SW 1271 (cell line): ENCODE data around the gene LGALS8.

Experiments used
- DNase-seq, 2 experiments: peaks; one replicate each; lab custom pipeline; 2025; lab: John Stamatoyannopoulos, UW

Gene LGALS8

DNA sequence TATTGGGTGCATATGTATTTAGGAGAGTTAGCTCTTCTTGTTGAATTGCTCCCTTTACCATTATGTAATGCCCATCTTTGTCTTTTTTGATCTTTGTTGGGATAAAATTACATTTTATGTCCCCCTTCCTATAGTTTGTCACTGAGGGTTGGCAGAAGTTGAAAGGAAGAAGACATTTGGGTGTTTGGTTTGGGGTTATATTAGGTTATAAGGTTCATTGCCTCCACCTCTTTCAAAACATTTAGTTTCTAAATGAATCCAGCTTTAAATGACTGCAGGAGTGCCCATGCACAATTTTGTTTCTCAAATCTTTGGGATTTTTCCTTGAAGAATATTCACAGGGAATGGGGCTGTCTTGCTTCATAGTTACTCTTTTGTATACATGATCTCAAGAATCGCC is 14.6 kb upstream of the LGALS8 start:
- no peak for DNase-seq

DNA sequence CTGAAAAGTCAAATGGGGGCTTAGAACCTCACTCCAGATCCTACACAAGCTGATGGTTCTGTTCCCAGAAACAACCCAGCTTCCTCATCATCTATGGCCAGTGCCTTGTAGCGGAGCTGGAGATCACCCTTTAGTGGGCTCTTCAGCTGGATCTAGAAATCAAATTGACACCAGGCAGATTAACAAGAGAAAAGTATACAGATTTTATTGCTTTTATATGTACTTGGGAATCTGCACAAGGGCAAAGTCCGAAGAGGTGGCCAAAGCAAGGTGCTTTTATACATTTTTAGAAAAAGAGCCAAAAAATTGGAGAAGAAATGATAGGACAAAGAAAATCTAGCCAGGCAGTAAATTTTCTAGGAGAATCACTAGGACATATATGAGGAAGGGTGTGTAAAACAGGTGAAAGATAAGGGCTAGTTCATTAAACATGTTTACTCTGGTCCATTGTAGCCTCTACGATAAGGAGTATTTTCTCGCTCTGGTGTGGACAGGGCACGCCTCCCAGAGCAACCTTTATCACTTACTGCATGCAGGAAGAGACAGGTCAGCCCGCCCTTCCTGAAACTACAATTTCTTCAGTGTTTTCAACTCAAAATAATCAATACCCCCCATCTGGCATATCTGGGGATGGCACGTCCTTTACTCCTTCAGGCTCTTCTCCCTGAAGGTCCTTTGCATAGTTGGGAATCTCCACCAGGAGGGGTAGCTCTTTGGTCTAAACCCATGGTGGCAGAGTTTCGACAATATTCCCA is 14.0 kb upstream of the LGALS8 start:
- no peak for DNase-seq

DNA sequence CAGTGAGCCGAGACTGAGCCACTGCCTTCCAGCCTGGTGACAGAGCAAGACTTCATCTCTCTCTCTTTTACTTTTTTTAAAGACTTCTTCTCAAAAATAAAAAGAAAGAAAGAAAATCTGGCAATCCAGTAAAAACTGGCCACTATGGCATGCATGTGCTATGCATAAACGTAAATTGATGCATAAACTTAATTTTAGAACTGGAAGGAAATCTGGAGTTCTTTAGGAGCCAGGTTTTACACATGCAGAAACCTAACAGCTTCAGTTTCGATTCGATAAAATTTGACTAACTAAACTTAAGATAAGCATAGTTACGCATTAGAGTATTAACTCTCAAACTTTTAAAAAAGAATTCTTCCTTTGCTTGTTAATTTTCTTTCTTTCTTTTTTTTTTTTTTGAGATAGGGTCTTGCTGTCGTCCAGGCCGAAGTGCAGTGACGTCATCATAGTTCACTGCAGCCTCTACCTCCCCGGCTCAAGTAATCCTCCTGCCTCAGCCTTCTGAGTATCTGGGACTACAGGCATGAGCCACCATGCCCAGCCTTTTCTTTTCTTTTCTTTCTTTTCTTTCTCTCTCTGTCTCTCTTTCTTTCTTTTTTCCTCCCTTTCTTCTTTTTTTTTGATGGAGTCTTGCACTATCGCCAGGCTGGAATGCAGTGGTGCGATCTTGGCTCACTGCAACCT is 11.9 kb upstream of the LGALS8 start:
- no peak for DNase-seq

DNA sequence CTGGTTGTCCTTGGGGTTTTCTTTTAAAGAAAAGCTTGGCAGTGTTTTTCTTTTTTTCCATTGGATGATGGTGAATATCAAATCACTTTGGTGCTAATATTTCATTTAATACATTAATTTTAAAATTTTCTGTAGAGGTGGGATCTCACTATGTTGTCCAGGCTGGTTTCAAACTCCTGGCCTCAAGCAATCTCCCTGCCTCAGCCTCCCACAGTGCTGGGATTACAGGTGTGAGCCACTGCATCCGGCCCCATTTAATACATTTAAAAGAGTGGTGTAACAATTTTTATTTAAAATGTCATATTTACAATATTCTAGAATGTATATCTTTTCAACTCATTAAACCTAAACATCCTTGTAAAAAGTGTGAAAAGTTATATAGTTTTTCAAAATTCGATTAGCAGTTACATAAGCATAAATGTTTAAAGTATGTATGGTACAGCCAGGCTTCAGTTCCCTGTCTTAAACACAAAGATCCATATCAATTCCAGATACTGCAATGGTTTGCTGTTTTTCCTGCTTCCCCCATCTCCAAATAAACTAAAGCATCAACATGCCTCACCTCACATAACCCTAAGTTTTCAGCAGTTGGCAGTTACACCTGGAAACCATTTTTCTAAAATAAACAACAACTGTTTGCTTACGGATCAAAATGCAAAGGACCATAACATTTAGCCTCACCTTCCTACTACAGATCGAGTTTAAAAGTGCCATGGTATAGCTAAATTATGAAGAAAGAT is 8.9 kb upstream of the LGALS8 start:
- no peak for DNase-seq

DNA sequence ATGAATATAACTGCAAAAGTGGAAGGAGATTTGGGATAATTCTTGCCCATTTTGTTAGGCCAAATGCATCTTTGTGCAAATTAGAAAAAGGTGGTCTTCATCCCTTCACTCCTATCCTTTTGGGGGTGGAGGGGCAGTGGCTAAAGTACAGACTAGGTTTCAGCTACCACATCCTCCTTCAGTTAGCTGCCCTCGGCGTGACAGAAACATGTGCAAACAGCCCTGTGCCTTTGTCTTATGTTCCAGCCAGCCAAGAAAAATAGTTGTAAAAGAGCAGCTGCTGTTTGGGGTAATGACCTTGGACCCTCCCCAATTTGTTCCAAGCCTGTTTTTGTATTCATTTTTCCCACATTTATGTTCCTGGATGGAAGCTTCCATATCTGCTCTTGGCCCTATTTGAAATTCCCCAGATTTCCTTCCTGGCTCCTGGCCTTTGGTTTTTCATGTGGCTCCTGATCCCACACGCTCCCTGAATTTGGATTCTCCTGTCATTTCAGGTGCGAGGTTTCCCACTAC is 8.3 kb upstream of the LGALS8 start:
- DNase-seq, result no peak

DNA sequence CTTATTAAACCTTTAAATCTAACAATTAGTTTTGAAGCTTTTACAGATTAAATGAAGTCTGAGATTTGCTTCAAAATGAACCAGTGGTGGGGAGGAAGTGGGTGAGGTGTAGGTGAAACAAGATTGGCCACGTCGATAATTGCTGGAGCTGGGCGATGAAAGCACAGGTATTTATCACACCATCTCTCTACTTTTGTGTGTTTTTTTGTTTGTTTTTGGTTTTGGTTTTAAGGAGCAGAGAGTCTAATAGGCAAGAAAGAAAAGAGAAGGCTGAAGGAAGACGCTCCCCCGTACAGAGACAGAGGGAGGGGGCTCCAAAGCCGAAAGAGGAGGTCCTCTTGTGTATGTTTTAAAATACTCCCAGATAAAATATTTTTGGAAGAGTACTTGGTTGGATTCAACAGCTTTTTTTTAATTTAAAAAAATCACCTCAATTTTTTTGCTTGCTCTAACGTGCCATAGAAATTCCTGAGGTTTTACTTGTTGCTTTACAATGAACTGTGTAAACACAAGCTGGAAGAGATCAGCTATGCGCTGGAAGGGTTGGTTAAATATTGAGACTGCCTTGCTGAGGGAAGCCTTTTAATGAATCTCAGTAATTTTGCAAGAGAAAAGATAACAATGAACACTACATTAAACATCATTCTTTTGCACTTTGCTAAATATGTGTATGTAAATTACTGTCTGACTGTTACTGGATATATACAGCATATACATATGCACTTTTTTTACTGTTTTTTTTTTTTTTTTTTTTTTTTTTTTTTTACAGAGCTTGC is 6.7 kb upstream of the LGALS8 start:
- DNase-seq, result no peak

DNA sequence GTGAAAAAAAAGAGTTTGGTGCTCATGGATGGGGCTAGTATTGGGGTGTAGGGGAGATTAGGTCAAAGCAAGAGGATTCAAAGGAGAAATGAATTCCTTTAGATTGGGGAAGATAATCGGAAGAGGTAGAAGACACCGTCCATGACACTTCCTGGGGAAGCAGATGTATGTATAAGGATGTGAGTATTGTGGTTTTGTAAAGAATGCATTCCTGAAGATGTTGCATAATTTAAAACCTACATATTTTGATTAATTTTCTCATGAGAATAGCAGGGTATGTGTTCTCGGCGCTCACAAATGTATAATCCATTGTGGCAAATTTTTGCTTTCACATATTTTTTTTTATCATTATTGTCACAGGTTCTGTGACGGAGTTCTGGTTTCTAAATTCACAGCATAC is 5.5 kb upstream of the LGALS8 start:
- DNase-seq, result no peak

DNA sequence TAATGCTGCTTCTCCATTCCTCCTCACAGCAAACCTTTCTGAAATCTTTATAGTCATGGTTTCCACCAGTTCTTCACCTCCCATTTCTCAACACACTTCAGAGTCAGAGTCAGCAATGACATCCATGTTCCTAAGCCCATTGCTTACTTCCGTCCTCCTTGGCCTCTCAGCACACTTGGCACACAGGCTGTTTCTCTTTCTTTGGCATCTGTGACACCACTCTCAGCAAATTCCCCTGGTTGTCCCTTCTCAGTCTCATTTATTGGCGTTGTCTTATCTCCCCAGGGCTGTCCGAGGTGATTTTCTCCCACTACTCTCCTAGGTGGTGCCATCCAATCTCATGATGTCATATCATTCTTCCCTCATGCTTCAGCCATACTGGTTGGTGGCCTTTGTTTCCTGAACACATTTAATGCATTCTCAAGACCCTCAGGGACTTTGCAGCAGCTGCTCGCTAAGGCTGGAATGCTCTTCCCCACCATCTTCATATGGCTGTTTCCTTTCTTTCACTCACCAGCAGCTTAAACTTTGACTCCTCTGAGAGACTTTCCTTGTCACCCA is 3.3 kb upstream of the LGALS8 start:
- no peak for DNase-seq

DNA sequence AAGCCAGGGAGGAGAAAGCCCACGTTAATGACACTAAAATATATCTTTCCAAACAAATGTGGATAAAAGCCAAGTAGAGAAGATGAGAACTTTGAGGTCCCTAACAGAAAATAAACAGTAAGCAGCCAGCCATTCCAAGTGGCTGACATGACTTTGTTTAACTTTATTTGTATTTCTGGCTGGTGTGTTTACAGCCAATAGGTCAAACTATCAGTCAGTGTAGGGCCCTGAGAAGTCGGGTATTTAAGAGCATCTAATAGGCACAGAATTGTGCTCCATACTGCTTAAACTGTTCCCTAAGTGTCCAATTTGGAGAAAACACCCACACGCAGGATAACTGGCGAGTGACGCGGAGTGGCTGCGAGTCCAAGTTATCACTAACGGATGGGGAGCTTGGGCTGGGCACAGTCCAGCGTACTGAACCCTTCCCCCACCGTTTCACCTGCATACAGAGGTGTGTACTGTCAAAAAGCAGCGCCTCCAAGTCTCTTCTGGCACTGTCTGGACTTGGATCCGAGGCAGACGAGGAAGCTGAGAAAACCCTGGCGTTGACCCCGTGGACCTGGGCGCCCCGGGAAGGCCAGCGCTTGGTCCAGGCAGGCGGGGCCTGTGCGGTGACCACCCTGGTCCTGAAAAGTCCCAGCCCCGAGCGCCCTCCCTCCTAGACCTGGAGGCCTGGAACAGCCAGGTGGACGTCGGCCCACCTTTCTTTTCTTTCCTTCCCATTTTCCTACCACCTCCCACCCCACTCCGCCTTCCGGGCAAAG is 662 bp upstream of the LGALS8 start:
- no peak for DNase-seq

DNA sequence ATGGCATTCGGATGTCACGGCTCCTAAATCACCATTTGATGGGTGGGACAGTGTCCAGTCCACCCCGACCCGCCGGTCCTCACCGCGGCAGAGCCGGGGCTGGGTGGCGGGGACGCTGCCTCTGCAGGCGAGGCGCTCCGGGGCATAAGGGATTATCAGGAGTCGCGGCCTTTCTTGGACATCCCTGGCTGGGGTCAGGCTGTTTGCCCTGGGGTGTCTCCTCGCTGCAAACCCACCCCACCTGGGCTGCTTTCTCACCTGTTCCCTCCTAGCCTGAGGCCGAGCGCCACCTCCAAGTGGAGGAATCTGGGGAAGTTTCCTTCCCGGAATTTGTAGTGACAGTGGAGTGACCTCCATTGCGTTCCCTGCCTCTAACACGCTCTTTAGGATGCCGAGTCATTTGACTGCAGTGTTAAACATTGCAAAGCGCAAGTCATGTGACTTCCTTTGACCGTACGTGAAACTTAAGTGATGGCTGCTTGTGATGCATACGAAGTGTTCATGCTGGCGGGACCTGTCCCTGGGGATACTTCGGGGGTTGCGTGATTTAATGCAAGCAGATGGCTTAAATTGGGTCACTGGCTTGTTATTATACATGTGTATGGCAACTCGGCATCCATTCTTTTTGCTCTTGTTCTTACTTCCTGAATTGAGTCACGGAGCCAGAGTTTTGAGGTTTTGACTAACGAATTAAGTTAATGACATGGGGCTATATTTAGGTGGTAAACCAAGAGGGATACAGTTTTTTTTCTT is 536 bp downstream of the LGALS8 start:
- peak in 1 of 2 experiments; percentile 47 for DNase-seq

DNA sequence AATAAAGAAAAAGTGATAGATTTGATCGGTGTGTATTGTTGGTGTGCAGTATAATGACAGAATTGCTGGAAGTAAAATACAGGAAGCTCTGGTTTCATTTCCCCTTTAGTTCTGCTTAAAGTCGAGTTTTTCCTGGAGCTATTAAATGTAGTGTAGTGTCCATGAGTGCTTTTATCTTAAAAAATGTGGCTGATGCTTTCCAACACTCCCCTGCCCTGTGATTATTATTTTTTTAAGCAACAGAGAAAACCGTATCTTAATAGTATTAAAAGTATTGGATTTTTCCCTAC is 1.1 kb downstream of the LGALS8 start:
- DNase-seq, result no peak

DNA sequence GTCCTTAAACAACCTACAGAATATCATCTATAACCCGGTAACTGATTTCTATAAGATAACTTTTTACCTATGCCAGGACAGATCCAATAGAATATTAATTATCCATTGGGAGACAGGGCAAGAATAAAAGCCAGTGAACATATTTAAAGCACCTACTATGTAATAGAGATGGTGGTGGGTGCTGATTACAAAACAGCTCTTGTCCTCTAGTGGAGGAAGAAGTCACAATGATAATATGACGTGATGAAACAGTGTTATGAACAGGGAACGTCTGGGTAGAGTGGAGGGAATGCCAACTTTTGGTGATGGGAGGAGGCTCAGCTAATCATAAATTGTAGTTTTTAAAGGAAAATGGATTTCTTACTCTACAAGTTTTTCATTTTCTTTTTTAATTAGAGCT is 2.3 kb downstream of the LGALS8 start:
- no peak for DNase-seq

DNA sequence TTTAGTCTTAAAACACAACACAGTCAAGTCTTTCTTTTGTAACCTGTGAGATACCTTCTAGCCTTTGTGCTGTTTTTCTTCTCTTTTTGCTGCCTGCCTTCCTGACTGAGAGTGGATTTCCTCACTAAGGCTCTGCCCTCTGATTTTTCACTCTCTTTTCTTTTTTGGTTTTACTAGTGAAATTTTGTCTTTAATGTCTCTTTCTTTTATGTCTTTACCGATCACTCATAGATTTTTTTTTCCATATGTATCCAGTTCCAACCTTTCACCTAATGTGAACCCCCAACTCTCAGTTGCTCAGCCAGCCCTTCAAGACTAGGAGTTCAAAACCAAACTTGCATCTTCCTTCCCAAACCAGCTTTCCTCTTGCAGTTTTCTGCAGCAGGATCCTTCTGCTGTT is 6.5 kb downstream of the LGALS8 start:
- no peak for DNase-seq

DNA sequence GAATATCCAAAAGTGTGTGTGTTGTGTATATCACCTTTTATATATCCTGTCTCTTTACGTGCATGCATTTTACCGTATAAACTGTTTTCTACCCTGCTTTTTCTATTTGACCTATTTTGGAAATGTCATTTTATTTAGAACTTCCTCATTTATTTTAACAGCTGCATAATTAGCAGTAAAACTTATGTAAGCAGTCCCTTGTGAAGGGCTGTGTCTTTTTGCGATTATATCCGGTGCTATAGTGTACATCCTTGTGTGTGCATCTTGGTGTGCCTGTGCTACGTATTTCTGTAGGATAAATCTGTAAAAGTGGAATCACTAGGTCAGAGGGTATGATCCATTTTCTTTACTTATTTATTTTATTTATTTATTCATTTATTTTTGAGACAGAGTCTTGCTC is 7.2 kb downstream of the LGALS8 start:
- DNase-seq, result no peak

DNA sequence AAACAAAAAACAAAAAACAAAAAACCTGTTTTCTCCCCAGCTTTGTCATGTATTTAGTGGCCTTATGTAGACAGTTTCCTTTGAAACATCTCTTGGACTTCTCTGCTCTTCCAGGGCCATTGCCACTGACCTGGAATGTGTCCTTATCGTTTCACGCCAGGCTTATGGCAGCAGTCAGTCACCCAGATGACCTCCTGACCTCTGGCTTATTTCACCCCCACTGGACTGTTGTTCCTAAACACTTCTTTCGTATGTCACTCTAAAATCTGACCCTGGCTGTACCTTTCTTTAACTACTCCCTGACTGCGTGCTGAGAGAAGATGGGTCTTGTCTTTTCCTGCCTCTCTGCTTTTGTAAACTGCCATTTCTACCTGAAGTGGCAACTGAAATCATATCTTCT is 9.1 kb downstream of the LGALS8 start:
- no peak for DNase-seq

DNA sequence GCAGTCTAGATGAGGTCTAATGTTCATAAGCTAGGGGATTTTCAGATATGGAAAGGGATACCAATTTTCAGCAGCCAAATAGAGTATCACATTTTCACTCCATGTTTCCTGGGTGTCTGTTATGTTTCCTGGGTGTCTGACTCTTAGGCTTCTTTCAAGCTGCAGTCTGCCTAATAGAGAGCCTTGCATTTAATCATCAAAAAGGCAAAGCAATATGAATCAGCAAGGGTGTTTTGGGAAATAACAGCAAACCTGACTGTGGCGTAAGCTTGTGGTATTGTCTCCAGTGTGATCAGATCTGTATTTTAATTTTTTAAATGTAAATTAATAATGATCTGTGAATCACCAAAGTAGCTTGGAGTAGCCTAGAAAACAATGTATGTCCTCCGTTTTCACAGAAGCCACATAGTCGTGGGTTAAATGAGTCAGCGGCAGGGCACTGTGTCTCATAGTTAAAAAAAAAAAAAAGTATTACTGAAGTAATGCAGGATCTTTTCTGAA is 10.4 kb downstream of the LGALS8 start:
- DNase-seq, result no peak

DNA sequence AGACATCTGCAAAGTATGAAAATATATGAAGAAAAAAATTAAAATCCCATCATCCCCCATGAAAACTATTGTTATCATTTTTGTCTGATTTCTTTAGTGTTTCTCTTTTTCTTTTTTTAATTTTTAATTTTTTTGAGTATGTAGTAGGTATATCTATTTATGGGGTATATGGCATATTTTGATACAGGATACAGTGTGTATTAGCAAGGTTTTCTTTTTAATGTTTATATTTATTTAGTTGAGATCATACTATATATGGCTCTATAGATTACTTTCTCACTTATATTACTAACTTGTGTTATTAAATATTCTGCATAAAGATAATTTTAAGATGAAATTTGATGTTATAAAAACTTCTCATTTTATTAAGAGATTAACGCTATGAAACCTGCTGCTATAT is 11.4 kb downstream of the LGALS8 start:
- DNase-seq, result no peak

DNA sequence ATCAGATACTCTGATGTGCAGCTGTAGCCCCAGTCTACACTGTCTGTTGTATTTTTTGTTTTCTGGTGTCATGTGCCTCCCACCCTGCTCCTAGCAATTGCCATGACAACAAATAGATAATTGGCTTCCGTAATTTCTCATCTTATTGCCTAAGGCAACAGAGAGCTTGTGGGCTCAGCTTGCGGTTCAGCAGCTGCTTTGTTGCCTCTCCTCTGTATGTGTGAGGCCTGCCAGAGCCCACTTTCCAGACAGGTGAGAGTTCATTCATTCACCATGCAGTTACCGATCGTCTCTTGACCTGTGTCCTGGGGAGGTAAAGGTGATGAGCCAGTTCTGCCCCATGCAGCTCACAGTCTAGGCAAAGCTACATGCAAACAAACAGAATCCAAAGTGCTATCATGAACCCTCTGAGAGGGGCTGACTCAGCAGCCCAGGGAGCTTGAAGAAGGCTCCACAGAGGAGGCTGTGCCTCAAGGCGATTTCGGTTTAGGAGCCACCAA is 11.9 kb downstream of the LGALS8 start:
- DNase-seq, result no peak

DNA sequence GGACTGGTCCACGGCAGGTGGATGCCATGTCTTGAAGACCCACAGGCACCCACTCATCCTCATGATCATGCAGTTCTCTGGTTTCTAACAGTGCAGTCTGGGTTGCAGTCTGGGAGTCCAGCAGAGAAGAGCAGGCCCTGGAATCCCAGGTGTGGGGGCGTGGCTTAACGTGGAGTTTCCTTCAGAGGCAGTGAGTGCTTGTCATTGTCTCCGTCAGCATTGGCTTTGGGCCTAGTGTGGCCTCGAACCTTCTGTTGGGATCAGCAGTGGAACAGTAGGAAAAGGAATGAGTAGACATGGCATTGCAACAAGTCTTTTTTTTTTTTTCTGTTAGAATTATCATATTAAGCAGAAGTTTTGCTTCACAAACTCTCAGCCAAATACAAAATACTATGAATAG is 12.8 kb downstream of the LGALS8 start:
- no peak for DNase-seq

DNA sequence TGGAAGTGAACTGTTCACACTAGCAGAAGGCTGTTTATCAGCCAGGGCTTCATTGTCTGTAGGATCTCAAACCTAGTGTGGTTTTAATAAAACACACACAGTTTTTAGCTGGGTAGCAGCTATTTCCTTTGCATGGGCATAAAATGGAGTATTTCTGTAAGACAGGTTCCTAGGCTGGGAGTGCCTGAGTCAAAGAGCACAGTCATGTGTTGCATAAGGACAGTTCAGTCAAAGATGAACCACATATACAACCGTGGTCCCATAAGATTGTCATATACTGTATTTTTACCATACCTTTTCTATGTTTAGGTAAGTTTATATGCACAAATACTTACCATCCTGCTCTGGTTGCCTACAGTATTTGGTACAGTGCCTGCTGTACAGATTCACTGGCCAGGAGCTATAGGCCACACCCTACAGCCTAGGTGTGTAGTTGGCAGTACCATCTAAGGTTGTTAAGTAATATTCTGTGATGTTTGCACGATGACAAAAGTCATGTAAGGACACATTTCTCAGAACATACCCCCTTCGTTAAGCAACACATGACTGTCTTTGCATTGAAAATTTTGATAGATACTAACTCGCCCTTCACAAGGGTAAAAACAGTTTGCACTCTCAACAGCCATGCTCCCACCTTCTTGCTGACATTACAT is 17.2 kb downstream of the LGALS8 start:
- DNase-seq, result no peak
